Fibroblast of skin of right biceps (primary cell): Measurements from ENCODE around the gene KRTAP10-7.
"Not testable (repeated sequence)": the region's sequence is repeated elsewhere in the genome, so short reads cannot be mapped to it uniquely, and the experiment has no call there.

Experiments
- DNase-seq: peaks from one replicate; pipeline ENCODE4 v3.0.0-alpha.2; 2013

The KRTAP10-7 gene

DNA sequence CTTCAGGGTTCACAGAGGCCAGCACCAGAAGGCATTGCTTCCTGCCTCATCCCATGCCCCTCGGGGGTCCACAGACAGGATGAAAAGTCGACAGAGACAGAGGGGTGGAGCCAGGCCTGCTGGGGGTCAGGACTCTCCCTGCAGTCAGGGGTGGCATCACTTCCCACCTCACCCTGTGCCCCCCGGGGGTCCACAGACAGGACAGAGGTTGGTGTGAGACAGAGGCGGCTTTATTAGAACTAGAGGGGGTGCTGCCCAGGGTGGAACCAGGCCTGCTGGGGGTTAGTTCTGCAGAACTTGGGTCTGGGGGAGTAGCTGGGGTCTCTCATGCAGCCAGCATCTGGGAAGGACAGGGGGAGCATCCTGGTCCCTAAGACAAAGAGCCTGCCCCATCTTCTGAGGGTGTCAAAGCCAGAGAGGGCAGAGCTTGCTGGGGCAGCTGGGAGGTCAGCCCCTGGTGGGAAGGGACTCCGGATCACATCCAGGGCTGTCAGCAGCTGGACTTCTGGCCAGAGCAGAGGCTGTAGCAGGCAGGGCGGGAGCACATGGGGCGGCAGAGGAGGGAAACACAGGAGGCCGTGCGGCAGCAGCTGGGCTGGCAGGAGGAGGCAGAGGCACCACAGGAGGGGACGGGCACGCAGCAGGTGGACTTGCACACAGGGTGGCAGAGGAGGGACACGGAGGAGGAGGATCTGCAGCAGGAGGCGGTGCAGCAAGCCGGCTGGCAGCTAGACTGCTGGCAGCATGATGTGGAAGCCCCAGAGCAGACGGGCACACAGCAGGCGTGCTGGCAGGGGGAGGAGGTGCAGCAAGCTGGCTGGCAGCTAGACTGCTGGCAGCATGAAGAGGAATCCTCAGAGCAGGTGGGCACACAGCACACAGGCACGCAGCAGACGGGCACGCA, 9.2 kb upstream of the KRTAP10-7 start:
- not testable (repeated sequence) for DNase-seq

DNA sequence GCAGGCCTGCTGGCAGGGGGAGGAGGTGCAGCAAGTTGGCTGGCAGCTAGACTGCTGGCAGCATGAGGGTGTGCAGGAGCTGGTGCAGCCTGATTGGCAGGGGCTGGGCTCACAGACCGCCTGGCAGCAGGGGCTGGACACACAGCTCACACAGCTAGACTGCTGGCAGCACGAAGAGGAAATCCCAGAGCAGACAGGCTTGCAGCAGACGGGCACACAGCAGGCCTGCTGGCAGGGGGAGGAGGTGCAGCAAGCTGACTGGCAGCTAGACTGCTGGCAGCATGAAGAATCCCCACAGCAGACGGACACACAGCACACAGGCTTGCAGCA, 8.6 kb upstream of the KRTAP10-7 start:
- DNase-seq: not testable (repeated sequence)

DNA sequence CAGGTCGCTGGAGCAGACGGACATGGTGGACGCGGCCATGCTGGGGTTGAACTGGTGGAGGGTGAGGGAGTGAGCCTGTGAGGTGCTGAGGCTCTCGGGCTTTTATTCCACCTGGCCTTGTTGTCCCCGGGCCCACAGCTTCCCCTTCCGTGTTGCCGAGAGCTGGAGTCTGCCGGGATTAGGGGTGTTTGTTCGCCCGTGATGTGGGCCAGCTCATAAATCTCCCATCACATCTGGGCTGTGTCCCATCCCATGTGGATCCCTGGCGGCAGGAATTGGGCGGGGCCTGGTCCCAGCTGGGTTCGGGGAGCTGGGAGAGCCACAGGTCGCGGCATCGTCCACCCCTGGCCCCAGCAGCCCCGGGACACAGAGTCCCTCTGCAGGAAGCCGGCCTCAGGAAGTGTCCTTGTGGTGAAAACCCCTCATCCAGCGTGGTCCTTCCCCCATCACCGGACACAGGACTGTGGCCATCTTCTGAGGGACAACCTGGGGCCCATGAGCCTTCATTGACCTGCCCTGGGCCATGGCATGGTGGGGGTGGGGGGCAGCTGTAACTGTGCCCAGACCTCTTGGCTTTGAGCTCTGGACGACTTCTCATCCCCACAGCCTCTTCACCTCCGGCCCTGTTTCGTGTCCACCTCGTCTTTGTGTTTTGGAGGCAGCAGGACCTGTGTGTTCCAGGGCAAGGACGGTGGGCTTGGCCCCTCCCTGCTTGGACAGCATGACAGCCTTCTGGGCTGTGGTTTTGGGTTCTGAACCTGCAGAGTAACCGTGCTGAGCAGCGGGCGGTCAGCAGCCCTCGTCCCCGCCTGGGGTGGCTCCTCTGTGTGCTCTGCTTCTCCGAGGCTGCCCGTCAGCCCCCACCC, 7.7 kb upstream of the KRTAP10-7 start, which contains the start of gene KRTAP10-6:
KRTAP10-6 (minus strand) TSS at position 60 of the 866 bp plus-strand sequence; CDS start at position 39, 21 bp downstream.
- no peak for DNase-seq

DNA sequence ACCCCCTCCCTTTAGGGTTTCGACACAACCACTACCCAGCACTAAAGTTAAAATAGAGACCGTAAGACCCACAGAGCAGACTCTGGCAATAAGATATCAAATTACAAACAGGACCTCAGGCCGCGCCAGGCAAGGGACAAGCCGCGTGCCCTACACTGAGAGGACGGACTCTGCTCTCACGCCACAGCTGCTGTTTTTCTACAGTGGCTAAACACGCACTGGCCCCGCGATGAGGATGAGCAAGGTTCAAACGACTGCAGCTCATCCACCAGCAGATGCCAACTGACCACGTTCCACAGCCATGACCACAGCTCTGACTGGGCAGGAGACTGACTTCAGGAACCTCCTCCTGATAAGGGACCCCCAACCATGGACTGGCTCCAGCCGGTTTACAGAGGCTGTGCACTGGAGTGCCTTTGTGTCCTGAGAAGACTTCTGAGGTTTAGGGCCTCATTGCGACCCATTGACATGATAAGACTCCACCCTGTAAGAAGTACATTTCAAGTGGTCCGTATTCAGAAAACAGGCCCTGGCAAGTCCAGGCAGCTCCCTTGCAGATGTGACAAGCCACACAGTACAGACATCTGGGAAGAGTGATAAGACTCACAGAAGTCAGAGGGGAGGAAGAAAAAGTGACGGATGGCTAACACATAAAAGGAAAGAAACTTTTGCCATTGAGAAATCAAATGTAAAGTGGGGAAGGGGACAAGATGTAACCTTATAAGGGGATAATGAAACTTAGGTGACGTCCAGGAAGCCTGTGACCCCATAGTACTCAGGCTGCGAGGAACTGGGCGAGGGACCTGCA, 6.6 kb upstream of the KRTAP10-7 start:
- DNase-seq: no peak

DNA sequence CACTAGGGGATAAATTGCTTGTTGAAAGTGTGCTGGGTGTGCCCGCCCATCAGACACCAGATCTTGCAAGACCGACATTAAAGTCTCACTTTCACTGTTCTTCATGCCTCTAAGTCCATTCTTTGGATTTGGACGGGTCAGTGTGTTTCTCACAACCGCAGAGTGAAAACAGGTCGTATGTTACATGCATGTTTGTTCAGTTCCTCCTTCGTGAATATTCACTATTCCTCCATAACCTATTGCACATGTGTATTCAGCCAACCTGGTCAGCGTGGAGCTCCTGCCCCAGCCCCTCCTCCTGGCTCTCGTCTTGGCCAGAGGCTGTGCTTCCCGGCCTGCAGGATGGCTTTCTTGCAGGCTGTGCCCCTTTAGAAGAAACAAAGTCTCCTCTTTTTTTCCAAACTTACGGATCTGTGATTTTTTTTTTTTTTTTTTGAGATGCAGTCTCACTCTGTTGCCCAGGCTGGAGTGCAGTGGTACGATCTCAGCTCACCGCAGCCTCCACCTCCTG, 5.9 kb upstream of the KRTAP10-7 start:
- DNase-seq: no peak

GRCh38 chr21:44595524-44595923, 4.9 kb upstream of the KRTAP10-7 start:
- no peak for DNase-seq

DNA sequence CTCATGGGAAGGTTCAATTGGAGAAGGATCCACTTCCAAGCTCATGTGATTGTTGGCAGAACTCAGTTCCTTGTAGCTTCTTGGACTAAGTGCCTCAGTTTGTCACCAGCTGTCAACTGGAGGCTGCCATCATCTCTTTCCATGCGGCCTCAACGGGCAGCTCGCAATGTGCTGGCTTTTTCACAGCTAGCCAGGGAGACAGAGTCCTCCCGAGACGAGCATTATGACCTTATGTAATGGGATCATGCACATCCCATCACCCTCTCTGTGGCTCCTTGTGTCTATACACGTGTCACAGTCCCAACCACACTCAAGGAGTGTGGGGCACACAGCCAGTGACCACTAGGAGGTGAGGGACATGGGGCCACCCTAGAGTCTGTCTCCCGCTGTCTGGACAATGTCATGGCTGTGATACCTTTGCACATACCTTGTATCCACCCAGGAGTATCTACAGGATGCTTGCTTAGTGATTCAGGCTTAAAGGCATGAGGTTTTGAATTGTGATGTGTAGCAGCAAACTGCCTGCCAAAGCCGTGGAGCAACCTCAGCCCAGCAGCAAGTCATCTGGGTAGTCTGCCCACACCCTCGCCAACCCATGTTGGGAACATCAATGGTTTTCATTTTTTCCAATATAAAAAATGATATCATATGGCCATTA, 4.2 kb upstream of the KRTAP10-7 start:
- DNase-seq: no peak

- no peak for DNase-seq
These were observed 2.3 kb upstream of the KRTAP10-7 start for GRCh38 chr21:44598061-44598460.

DNA sequence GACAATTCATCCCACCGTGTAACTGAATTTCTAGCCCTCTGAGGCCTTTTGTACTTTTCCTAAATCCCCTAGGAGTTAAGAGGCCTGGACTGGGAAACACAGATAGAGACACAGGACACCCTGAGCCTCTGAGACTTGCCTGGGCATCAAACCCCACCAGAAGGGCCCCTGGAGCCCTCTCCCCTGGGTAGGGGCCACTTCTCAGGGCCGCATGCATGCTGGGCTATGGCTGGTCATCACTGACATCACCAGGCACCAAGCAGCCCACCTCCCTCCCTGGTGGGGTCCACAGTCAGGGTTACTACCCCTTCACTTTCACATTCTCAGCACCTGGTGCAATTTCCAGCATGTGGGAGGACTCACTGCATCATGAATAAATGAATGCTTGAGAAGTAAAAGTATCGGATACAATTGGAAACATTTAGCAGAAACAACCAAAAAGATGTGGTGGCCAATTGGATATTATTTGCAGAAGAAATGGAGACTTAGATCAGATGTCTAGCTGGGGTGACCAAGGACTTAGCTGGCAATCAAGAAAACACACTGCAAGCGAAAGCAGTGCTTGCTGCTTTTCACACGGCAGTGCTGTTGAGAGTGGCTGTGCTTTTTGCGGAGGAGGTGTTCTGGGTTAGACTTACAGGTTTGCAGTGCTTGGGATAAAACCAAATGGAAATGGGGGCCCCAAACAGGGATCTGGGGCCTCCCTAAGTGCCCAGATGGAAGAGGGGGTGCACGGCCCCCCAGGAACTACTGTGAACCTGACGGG, 950 bp upstream of the KRTAP10-7 start:
- no peak for DNase-seq

- not testable (repeated sequence) for DNase-seq
These were observed 694 bp downstream of the KRTAP10-7 start for GRCh38 chr21:44601091-44601490.

DNA sequence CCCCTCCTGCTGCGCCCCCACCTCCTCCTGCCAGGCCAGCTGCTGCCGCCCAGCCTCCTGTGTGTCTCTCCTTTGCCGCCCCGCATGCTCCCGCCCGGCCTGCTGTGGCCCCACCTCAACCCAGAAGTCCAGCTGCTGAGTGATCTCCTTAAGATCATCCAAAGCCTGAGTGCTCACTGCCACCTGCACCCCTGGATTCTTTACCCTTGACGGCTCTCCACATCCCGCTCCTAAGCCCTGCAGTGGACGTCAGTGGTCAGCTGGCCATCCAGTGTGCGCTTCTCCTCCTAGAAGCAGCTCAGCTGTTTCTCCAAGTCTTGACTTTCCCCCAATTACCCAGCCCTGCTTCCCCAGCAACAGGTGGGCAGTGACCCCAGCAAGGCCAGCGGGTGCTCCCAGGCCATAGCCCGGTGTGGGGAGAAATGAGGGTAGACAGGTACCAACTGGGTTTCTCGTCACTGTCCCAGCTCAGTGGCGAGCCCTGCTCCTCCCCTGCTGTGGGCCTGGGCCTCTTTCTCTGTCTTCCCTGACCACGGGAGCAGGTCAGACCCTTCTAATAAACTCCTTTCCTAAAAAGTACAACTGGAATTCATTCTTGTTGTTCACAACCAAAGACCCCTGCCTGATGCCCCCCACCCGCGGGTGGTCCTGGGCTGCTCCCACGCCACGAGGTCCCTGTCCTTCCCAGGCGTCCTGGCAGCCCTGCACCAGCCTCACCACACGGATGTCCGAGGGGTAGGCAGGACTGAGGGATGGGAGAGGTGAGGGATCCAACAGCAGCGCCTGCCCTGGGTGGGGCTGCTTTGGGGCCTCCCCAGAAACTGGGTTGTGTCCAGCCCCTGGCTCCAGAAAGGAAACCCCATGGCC, 1.4 kb downstream of the KRTAP10-7 start:
- DNase-seq: no peak

GRCh38 chr21:44602463-44602850, 2.1 kb downstream of the KRTAP10-7 start:
- DNase-seq: no peak

DNA sequence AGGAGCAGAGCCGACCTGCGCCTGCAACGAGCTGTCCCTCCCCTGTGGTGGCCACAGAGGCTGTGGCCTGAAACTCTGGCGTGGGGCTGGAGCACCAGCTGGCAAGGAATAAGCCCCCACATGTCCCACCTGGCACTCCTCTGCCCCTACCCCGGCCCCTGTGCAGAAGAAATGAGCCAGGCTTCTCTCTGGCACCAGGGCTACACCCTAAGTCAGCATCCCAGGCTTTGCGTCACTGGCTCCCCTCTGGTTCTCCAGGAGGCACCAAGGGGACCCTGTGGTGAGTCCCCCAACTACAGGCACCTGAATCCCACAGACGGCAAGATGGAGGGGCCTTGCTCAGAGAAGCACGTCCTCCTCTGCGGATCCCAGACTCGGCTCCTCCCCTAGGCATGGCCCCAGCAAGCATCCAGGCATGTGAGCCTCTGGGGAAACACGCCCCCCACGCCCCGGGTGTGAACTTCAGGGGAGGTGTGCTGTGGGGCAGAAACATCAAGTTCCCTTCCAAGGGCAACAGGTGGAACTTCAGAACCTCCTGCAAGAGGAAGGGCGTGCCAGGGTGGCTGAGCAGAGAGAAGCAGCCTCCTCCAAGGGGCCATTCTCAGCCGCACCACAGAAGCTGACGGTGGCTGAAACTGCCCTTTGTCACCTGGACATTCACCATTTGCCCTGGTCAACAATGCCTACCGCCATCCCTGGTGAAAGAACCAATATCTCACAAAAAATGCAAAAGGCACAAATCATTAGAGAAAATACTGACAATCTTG, 2.9 kb downstream of the KRTAP10-7 start:
- DNase-seq: no peak

DNA sequence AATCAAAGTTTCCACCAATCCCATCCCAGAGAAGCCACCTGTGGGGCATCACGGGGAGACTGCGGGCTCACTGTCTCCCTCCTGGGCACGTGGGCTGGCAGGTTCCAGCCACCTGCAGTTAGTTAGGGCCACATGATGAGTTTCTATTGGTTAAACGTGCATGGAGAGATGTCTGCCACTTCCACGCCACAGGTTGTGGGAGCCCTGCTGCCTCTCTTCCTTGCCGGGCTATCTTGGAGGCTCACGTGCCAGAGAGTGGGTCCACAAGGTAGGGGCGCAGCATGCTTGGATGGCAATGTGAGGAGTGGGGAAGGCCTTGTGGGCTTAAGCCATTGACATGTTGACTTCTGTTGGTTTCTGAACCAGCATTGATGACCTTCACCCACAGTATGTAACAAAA, 3.5 kb downstream of the KRTAP10-7 start:
- no peak for DNase-seq

DNA sequence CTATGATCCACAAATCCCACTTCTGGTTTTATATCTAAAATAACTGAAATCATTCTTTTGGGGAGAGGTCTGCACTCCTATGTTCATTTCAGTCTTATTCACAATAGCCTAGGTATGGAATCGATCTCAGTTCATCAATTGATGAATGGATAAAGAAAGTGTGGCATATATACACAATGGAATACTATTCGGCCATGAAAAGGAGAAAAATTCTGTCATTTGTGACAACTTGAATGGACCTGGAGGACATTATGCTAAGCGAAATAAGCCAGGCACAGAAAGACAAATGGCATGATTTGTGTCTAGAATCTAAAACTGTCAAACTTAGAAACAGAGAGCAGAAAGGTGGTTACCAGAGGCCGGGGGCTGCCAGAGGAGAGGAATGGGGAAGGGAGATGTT, 6.1 kb downstream of the KRTAP10-7 start:
- DNase-seq: no peak

- DNase-seq: no peak
These were observed 8.8 kb downstream of the KRTAP10-7 start for GRCh38 chr21:44609193-44609592.

GRCh38 chr21:44610157-44610843, 9.9 kb downstream of the KRTAP10-7 start:
- DNase-seq: not testable (repeated sequence)

- no peak for DNase-seq
These were observed 11.2 kb downstream of the KRTAP10-7 start for GRCh38 chr21:44611551-44611950.

- DNase-seq: no peak
These were observed 11.7 kb downstream of the KRTAP10-7 start, which contains the start of gene KRTAP10-8 for GRCh38 chr21:44612029-44612486. Gene KRTAP10-8, plus strand, starts transcription at chr21:44612079. Its CDS starts 22 bp downstream, at chr21:44612101.
